ENCODE measurements around the gene BLOC1S2. TPM values are rescaled to one million over a fixed set of nuclear protein-coding genes. Genes with fewer than 3 reads are reported as not detected.

Gene BLOC1S2
- total RNA-seq, 1 experiment from 2014 or later = 54.1 TPM

DNA sequence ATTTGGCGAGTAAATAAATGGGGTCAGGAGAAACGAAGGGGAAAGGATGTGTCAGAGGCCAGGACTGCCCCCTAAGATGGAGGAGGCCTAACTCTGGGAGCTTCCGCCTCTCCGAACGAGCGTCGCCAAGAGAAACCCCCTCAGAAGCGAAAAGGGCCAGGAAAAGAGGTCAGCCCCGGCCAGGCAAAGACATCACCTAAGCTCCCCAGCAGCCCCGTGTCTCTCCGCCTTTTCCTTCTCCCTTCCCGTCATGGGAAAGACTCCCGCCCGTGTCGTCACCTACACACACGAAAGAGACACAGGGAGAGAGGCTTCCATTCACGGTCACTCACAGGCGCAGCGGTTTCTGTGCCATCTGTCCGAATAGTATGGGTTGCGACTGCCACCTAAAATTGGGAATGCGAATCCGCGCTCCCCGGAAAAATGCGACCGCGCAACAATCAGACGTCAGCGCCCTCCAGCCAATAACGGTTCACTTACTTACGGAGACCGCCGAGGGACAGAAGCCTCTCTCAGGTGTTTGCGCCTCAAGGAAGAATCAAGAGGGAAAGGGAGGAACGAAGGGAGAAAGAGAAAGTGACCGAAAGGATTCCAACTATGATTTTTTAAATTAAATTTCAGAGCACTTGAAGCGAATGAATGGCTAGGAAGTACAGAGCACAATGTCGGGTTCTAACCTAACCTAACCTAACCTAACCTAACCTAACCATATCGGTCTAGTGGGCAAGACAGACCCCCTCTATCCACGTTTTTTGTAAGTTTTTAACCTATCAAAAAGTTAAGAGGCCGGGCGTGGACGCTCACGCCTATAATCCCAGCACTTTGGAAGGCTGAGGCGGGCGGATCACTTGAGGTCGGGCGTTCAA, 19.0 kb downstream of the BLOC1S2 start, which contains the start of gene CWF19L1 (continued):
- TF ChIP-seq MYBL2 (CRISPR knock-in tag; IDR thresholded peaks at IDR 0.05) (0 out of 2 replicates have a peak, but pooled peaks have one; percentile 43), OVOL2 (CRISPR knock-in tag; IDR thresholded peaks at IDR 0.05; ENCODE audit: borderline replicate concordance) (no peak), ZNF671 (CRISPR knock-in tag; IDR thresholded peaks at IDR 0.05) (no peak), NFATC4 (CRISPR knock-in tag; IDR thresholded peaks at IDR 0.05) (no peak), EMX1 (CRISPR knock-in tag; IDR thresholded peaks at IDR 0.05) (no peak), ZNF263 (CRISPR knock-in tag; IDR thresholded peaks at IDR 0.05; ENCODE audit: low read depth) (no peak), FOXK1 (CRISPR knock-in tag; IDR thresholded peaks at IDR 0.05) (peak; percentile 92), ATF1 (CRISPR knock-in tag; IDR thresholded peaks at IDR 0.05) (no peak; the same call in 1 of the 2 replicates), JUN (CRISPR knock-in tag; IDR thresholded peaks at IDR 0.05) (no peak), TEAD1 (CRISPR knock-in tag; IDR thresholded peaks at IDR 0.05) (peak; percentile 73; the same call in 1 of the 2 replicates), NR1H2 (CRISPR knock-in tag; IDR thresholded peaks at IDR 0.05) (no peak), GABPB1 (CRISPR knock-in tag; IDR thresholded peaks at IDR 0.05) (peak; percentile 15; the same call in 1 of the 2 replicates), TCF7 (CRISPR knock-in tag; IDR thresholded peaks at IDR 0.05; ENCODE audit: low read depth) (no peak), RELA (CRISPR knock-in tag; IDR thresholded peaks at IDR 0.05; ENCODE audit: borderline replicate concordance) (no peak), IRF2 (CRISPR knock-in tag; IDR thresholded peaks at IDR 0.05; ENCODE audit: borderline replicate concordance, low read depth) (no peak), NFE2L1 (CRISPR knock-in tag; IDR thresholded peaks at IDR 0.05) (peak; percentile 69; the same call in 1 of the 2 replicates), SP1 (CRISPR knock-in tag; conservative IDR thresholded peaks at IDR 0.05) (peak; percentile 76), ETV6 (CRISPR knock-in tag; IDR thresholded peaks at IDR 0.05) (no peak), TEAD4 (CRISPR knock-in tag; IDR thresholded peaks at IDR 0.05) (0 out of 2 replicates have a peak, but pooled peaks have one; percentile 28)
- TF ChIP-seq, protein P1, sequence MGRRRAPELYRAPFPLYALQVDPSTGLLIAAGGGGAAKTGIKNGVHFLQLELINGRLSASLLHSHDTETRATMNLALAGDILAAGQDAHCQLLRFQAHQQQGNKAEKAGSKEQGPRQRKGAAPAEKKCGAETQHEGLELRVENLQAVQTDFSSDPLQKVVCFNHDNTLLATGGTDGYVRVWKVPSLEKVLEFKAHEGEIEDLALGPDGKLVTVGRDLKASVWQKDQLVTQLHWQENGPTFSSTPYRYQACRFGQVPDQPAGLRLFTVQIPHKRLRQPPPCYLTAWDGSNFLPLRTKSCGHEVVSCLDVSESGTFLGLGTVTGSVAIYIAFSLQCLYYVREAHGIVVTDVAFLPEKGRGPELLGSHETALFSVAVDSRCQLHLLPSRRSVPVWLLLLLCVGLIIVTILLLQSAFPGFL (CRISPR knock-in tag; IDR thresholded peaks at IDR 0.05; ENCODE audit: borderline replicate concordance) = no peak
- TF ChIP-seq, protein P2, sequence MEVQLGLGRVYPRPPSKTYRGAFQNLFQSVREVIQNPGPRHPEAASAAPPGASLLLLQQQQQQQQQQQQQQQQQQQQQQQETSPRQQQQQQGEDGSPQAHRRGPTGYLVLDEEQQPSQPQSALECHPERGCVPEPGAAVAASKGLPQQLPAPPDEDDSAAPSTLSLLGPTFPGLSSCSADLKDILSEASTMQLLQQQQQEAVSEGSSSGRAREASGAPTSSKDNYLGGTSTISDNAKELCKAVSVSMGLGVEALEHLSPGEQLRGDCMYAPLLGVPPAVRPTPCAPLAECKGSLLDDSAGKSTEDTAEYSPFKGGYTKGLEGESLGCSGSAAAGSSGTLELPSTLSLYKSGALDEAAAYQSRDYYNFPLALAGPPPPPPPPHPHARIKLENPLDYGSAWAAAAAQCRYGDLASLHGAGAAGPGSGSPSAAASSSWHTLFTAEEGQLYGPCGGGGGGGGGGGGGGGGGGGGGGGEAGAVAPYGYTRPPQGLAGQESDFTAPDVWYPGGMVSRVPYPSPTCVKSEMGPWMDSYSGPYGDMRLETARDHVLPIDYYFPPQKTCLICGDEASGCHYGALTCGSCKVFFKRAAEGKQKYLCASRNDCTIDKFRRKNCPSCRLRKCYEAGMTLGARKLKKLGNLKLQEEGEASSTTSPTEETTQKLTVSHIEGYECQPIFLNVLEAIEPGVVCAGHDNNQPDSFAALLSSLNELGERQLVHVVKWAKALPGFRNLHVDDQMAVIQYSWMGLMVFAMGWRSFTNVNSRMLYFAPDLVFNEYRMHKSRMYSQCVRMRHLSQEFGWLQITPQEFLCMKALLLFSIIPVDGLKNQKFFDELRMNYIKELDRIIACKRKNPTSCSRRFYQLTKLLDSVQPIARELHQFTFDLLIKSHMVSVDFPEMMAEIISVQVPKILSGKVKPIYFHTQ (CRISPR knock-in tag; IDR thresholded peaks at IDR 0.05) = no peak
- TF ChIP-seq, protein P3, sequence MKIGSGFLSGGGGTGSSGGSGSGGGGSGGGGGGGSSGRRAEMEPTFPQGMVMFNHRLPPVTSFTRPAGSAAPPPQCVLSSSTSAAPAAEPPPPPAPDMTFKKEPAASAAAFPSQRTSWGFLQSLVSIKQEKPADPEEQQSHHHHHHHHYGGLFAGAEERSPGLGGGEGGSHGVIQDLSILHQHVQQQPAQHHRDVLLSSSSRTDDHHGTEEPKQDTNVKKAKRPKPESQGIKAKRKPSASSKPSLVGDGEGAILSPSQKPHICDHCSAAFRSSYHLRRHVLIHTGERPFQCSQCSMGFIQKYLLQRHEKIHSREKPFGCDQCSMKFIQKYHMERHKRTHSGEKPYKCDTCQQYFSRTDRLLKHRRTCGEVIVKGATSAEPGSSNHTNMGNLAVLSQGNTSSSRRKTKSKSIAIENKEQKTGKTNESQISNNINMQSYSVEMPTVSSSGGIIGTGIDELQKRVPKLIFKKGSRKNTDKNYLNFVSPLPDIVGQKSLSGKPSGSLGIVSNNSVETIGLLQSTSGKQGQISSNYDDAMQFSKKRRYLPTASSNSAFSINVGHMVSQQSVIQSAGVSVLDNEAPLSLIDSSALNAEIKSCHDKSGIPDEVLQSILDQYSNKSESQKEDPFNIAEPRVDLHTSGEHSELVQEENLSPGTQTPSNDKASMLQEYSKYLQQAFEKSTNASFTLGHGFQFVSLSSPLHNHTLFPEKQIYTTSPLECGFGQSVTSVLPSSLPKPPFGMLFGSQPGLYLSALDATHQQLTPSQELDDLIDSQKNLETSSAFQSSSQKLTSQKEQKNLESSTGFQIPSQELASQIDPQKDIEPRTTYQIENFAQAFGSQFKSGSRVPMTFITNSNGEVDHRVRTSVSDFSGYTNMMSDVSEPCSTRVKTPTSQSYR (CRISPR knock-in tag; IDR thresholded peaks at IDR 0.05) = no peak
- TF ChIP-seq, protein P4, sequence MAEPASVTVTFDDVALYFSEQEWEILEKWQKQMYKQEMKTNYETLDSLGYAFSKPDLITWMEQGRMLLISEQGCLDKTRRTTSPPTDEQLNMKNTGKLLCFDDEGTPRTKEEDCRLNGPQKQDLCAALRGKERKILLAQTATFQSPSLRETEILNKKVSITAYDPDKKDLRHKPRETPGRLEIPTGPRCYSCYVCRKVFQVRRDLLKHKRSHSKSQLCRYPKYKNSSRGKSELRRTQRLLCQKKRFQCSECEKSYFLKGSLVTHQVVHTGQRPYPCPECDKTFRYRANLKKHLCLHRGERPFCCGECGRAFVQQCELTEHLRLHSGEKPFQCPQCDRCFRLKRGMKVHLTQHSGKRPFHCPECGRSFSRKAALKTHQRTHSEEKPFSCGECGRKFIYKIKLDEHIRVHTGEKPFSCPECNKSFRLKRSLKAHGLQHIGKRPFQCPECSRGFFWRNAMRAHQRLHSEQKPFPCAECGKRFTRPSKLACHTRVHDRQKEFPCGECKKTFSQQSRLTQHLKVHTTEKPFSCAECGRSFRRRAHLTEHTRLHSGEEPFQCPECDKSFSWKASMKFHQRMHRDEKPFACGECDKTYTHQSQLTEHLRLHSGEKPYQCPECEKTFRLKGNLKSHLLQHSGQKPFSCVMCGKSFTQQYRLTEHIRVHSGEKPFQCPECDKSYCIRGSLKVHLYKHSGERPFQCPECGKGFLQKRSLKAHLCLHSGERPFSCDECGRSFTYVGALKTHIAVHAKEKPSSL (CRISPR knock-in tag; conservative IDR thresholded peaks at IDR 0.05) = no peak
- TF ChIP-seq, protein P5, sequence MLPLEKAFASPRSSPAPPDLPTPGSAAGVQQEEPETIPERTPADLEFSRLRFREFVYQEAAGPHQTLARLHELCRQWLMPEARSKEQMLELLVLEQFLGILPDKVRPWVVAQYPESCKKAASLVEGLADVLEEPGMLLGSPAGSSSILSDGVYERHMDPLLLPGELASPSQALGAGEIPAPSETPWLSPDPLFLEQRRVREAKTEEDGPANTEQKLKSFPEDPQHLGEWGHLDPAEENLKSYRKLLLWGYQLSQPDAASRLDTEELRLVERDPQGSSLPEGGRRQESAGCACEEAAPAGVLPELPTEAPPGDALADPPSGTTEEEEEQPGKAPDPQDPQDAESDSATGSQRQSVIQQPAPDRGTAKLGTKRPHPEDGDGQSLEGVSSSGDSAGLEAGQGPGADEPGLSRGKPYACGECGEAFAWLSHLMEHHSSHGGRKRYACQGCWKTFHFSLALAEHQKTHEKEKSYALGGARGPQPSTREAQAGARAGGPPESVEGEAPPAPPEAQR (CRISPR knock-in tag; IDR thresholded peaks at IDR 0.05) = no peak
- TF ChIP-seq, protein P6, sequence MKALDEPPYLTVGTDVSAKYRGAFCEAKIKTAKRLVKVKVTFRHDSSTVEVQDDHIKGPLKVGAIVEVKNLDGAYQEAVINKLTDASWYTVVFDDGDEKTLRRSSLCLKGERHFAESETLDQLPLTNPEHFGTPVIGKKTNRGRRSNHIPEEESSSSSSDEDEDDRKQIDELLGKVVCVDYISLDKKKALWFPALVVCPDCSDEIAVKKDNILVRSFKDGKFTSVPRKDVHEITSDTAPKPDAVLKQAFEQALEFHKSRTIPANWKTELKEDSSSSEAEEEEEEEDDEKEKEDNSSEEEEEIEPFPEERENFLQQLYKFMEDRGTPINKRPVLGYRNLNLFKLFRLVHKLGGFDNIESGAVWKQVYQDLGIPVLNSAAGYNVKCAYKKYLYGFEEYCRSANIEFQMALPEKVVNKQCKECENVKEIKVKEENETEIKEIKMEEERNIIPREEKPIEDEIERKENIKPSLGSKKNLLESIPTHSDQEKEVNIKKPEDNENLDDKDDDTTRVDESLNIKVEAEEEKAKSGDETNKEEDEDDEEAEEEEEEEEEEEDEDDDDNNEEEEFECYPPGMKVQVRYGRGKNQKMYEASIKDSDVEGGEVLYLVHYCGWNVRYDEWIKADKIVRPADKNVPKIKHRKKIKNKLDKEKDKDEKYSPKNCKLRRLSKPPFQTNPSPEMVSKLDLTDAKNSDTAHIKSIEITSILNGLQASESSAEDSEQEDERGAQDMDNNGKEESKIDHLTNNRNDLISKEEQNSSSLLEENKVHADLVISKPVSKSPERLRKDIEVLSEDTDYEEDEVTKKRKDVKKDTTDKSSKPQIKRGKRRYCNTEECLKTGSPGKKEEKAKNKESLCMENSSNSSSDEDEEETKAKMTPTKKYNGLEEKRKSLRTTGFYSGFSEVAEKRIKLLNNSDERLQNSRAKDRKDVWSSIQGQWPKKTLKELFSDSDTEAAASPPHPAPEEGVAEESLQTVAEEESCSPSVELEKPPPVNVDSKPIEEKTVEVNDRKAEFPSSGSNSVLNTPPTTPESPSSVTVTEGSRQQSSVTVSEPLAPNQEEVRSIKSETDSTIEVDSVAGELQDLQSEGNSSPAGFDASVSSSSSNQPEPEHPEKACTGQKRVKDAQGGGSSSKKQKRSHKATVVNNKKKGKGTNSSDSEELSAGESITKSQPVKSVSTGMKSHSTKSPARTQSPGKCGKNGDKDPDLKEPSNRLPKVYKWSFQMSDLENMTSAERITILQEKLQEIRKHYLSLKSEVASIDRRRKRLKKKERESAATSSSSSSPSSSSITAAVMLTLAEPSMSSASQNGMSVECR (CRISPR knock-in tag; IDR thresholded peaks at IDR 0.05; ENCODE audit: borderline replicate concordance) = peak; percentile 77; the same call in 1 of the 2 replicates
